ENCODE measurements around the gene TMEM35B.

GRCh38 chr1:35033346-35033745 is 48.2 kb upstream of the TMEM35B start:
- TF ChIP-seq, protein P1, sequence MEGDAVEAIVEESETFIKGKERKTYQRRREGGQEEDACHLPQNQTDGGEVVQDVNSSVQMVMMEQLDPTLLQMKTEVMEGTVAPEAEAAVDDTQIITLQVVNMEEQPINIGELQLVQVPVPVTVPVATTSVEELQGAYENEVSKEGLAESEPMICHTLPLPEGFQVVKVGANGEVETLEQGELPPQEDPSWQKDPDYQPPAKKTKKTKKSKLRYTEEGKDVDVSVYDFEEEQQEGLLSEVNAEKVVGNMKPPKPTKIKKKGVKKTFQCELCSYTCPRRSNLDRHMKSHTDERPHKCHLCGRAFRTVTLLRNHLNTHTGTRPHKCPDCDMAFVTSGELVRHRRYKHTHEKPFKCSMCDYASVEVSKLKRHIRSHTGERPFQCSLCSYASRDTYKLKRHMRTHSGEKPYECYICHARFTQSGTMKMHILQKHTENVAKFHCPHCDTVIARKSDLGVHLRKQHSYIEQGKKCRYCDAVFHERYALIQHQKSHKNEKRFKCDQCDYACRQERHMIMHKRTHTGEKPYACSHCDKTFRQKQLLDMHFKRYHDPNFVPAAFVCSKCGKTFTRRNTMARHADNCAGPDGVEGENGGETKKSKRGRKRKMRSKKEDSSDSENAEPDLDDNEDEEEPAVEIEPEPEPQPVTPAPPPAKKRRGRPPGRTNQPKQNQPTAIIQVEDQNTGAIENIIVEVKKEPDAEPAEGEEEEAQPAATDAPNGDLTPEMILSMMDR (conservative IDR thresholded peaks at IDR 0.05 in 1 of 2, IDR thresholded peaks at IDR 0.05 in 1 of 2; ENCODE audit: low read depth in 1 of 2, low read length in 2 of 2): no peak
- no peak for TF ChIP-seq EZH2 (IDR thresholded peaks at IDR 0.05; ENCODE audit: low read length, missing control alignments)
